Stimulated activated naive B cell treated with anti-CD40 and anti-IgM and Interleukin-4, amounts not matched to agents 10 μg/mL and 1 μg/mL and 100 μg/mL, for 72 hours (primary cell): ENCODE data around the gene CASP3.
"Not testable (repeated sequence)": the region's sequence is repeated elsewhere in the genome, so short reads cannot be mapped to it uniquely, and the experiment has no call there.

Experiments used
- ATAC-seq, 2 donors: fragments of 150-1000 bp; cut with Tn5 transposase; replicated peaks; 2 replicates each; pipeline ENCODE4 v1.10.0; 2021; ENCODE audit warnings: moderate library complexity in 1 of 2
- DNase-seq: peaks from one replicate; pipeline ENCODE4 v3.0.0; 2021
- H3K27ac Mint-ChIP-seq: one replicate; pipeline ENCODE4 v1.8.0; 2022; ENCODE audit warnings: mild to moderate bottlenecking, mixed read lengths
- H3K27me3 Mint-ChIP-seq, 2 donors: one replicate each; pipeline ENCODE4 v1.8.0; 2022; ENCODE audit warnings: mixed read lengths in 2 of 2
- H3K36me3 Mint-ChIP-seq, 2 donors: one replicate each; pipeline ENCODE4 v1.8.0; 2022; ENCODE audit warnings: mixed read lengths in 2 of 2, mild to moderate bottlenecking in 1 of 2
- H3K4me1 Mint-ChIP-seq, 2 donors: one replicate each; pipeline ENCODE4 v1.8.0; 2022; ENCODE audit warnings: mixed read lengths in 2 of 2, mild to moderate bottlenecking in 1 of 2
- H3K4me3 Mint-ChIP-seq, 2 donors: one replicate each; pipeline ENCODE4 v1.8.0; 2022; ENCODE audit warnings: mild to moderate bottlenecking in 2 of 2, mixed read lengths in 2 of 2, moderate library complexity in 1 of 2
- H3K9me3 Mint-ChIP-seq, 2 donors: one replicate each; pipeline ENCODE4 v1.8.0; 2022; ENCODE audit warnings: mixed read lengths in 2 of 2, mild to moderate bottlenecking in 1 of 2

The CASP3 gene

GRCh38 chr4:184635381-184635780, 13.9 kb downstream of the CASP3 start:
- no peak for ATAC-seq
- Mint-ChIP-seq H3K9me3 (no peaks in the 10 kb centered on the region), H3K4me3 (no peak overlapping the region), H3K4me1 (peaks cover 6 to 16% of the 10 kb centered on the region in 2 donors), H3K36me3 (peaks cover 34 to 43% of the 10 kb centered on the region in 2 donors), H3K27me3 (no peaks in the 10 kb centered on the region), H3K27ac (no peak overlapping the region)
- DNase-seq: no peak

- H3K27me3 Mint-ChIP-seq: no peaks in the 10 kb centered on the region
- no peak overlapping the region for H3K27ac Mint-ChIP-seq
- DNase-seq (no peak), ATAC-seq (no peak)
- H3K4me3 Mint-ChIP-seq: no peak overlapping the region
- H3K9me3 Mint-ChIP-seq: no peaks in the 10 kb centered on the region
- H3K4me1 Mint-ChIP-seq: no peaks in the 10 kb centered on the region
- H3K36me3 Mint-ChIP-seq: peaks cover 34 to 54% of the 10 kb centered on the region in 2 donors
Observed at GRCh38 chr4:184632842-184633241, 16.4 kb downstream of the CASP3 start.

GRCh38 chr4:184628103-184628502, 21.1 kb downstream of the CASP3 start:
- Mint-ChIP-seq H3K4me3 (no peak overlapping the region), H3K27me3 (no peaks in the 10 kb centered on the region), H3K27ac (no peak overlapping the region), H3K36me3 (peaks cover 41 to 76% of the 10 kb centered on the region in 2 donors), H3K4me1 (no peaks in the 10 kb centered on the region), H3K9me3 (no peaks in the 10 kb centered on the region)
- ATAC-seq: no peak
- DNase-seq: no peak

- not testable (repeated sequence) for H3K4me1 Mint-ChIP-seq, H3K9me3 Mint-ChIP-seq, H3K27me3 Mint-ChIP-seq, DNase-seq, ATAC-seq
- Mint-ChIP-seq H3K36me3 (peaks cover 38 to 72% of the 10 kb centered on the region in 2 donors), H3K27ac (peak overlapping the region; percentile 14), H3K4me3 (peak overlapping the region; percentile 0 to 4)
Observed at GRCh38 chr4:184625783-184626596, 23.3 kb downstream of the CASP3 start.

GRCh38 chr4:184624972-184625554, 24.2 kb downstream of the CASP3 start:
- Mint-ChIP-seq H3K4me3 (no peak overlapping the region), H3K9me3 (no peaks in the 10 kb centered on the region), H3K27me3 (no peaks in the 10 kb centered on the region), H3K4me1 (peaks cover 8 to 13% of the 10 kb centered on the region in 2 donors), H3K36me3 (peaks cover 34 to 70% of the 10 kb centered on the region in 2 donors), H3K27ac (peak overlapping the region; percentile 21)
- ATAC-seq (no peak), DNase-seq (no peak)

GRCh38 chr4:184624504-184624903, 24.7 kb downstream of the CASP3 start:
- not testable (repeated sequence) for H3K9me3 Mint-ChIP-seq, H3K4me3 Mint-ChIP-seq, H3K27me3 Mint-ChIP-seq, DNase-seq, ATAC-seq
- Mint-ChIP-seq H3K36me3 (peaks cover 31 to 66% of the 10 kb centered on the region in 2 donors), H3K27ac (peak overlapping the region; percentile 21), H3K4me1 (peaks cover 8 to 15% of the 10 kb centered on the region in 2 donors)

GRCh38 chr4:184621518-184621917, 27.7 kb downstream of the CASP3 start:
- Mint-ChIP-seq H3K36me3 (peaks cover 26 to 40% of the 10 kb centered on the region in 2 donors), H3K27ac (no peak overlapping the region), H3K9me3 (peaks cover 0 to 2% of the 10 kb centered on the region in 2 donors), H3K27me3 (no peaks in the 10 kb centered on the region), H3K4me3 (no peak overlapping the region), H3K4me1 (peaks cover 11 to 15% of the 10 kb centered on the region in 2 donors)
- ATAC-seq: no peak
- DNase-seq: no peak

- DNase-seq: no peak
Observed at GRCh38 chr4:184620212-184620867, 28.9 kb downstream of the CASP3 start.

GRCh38 chr4:184617600-184618196, 31.5 kb downstream of the CASP3 start:
- DNase-seq (no peak), ATAC-seq (no peak)
- no peak overlapping the region for H3K4me3 Mint-ChIP-seq
- H3K36me3 Mint-ChIP-seq: peaks cover 14 to 21% of the 10 kb centered on the region in 2 donors
- H3K27ac Mint-ChIP-seq: no peak overlapping the region
- peaks cover 5 to 10% of the 10 kb centered on the region in 2 donors for H3K9me3 Mint-ChIP-seq
- no peaks in the 10 kb centered on the region for H3K27me3 Mint-ChIP-seq
- peaks cover 11 to 15% of the 10 kb centered on the region in 2 donors for H3K4me1 Mint-ChIP-seq

More at GRCh38 chr4:184620212-184620867, 28.9 kb downstream of the CASP3 start:
- Mint-ChIP-seq H3K4me1 (peaks cover 11 to 15% of the 10 kb centered on the region in 2 donors), H3K9me3 (peaks cover 0 to 2% of the 10 kb centered on the region in 2 donors), H3K4me3 (peak overlapping the region in 1 of 2 donors; percentile 35), H3K27ac (no peak overlapping the region), H3K36me3 (peaks cover 22 to 33% of the 10 kb centered on the region in 2 donors), H3K27me3 (no peaks in the 10 kb centered on the region)
- ATAC-seq: peak; percentile 83 to 89

GRCh38 chr4:184616633-184617551, 32.4 kb downstream of the CASP3 start:
- Mint-ChIP-seq H3K4me1 (peaks cover 11 to 15% of the 10 kb centered on the region in 2 donors), H3K36me3 (peaks cover 10 to 17% of the 10 kb centered on the region in 2 donors)

GRCh38 chr4:184616168-184616567, 33.1 kb downstream of the CASP3 start:
- Mint-ChIP-seq H3K9me3 (peaks cover 5 to 10% of the 10 kb centered on the region in 2 donors), H3K4me1 (peaks cover 11 to 13% of the 10 kb centered on the region in 2 donors), H3K36me3 (peaks cover 10 to 17% of the 10 kb centered on the region in 2 donors)
- DNase-seq, H3K27me3 Mint-ChIP-seq, H3K27ac Mint-ChIP-seq, ATAC-seq, H3K4me3 Mint-ChIP-seq: not testable (repeated sequence)

More at GRCh38 chr4:184616633-184617551, 32.4 kb downstream of the CASP3 start:
- Mint-ChIP-seq H3K27me3 (no peaks in the 10 kb centered on the region), H3K27ac (no peak overlapping the region), H3K4me3 (no peak overlapping the region), H3K9me3 (peaks cover 5 to 10% of the 10 kb centered on the region in 2 donors)
- ATAC-seq (peak; percentile 18 to 44), DNase-seq (no peak)

- H3K4me1 Mint-ChIP-seq: peaks cover 0 to 2% of the 10 kb centered on the region in 2 donors
- H3K9me3 Mint-ChIP-seq: peaks cover 5 to 9% of the 10 kb centered on the region in 2 donors
- no peaks in the 10 kb centered on the region for H3K27me3 Mint-ChIP-seq
- DNase-seq (no peak), ATAC-seq (no peak)
- H3K27ac Mint-ChIP-seq: no peak overlapping the region
- peaks cover 10 to 12% of the 10 kb centered on the region in 2 donors for H3K36me3 Mint-ChIP-seq
- no peak overlapping the region for H3K4me3 Mint-ChIP-seq
Observed at GRCh38 chr4:184614509-184614908, 34.7 kb downstream of the CASP3 start.

- Mint-ChIP-seq H3K4me1 (peaks cover 0 to 2% of the 10 kb centered on the region in 2 donors), H3K27me3 (no peaks in the 10 kb centered on the region), H3K27ac (no peak overlapping the region), H3K4me3 (no peak overlapping the region), H3K36me3 (peaks cover 10 to 12% of the 10 kb centered on the region in 2 donors), H3K9me3 (peaks cover 5 to 9% of the 10 kb centered on the region in 2 donors)
- DNase-seq (no peak), ATAC-seq (no peak)
Observed at GRCh38 chr4:184613405-184613804, 35.8 kb downstream of the CASP3 start.
